K562 (cell line): Measurements from ENCODE around the gene SAFB.

Source experiments
- CC2D1A ChIP-seq: fragments of 450-650 bp; IDR thresholded peaks from 2 replicates; pipeline ENCODE4 v1.6.1; 2017; ENCODE audit warnings: mild to moderate bottlenecking
- FOXM1 ChIP-seq, 2 experiments: fragments of 450-650 bp in 1 of 2; sonication (generic) in 1 of 2; formaldehyde crosslinking in 1 of 2; IDR thresholded peaks; 2 replicates each; pipeline versions ENCODE4 v1.6.1 to v1.9.0; 2017 to 2022; ENCODE audit warnings: low read depth in 2 of 2, mild to moderate bottlenecking in 2 of 2, missing genetic modification reagents in 1 of 2, moderate library complexity in 1 of 2
- POLR2AphosphoS5 ChIP-seq: IDR thresholded peaks from 2 replicates; pipeline ENCODE4 v1.6.1; 2011; ENCODE audit warnings: mild to moderate bottlenecking, low read depth, low read length, moderate library complexity; ENCODE audit not compliant: control insufficient read depth, insufficient read depth
- RB1 ChIP-seq: fragments of 450-650 bp; IDR thresholded peaks from 2 replicates; pipeline ENCODE4 v1.6.1; 2017; ENCODE audit warnings: low read depth, mild to moderate bottlenecking
- ZNF717 ChIP-seq: fragments of 250-450 bp; sonication (Bioruptor Pico); IDR thresholded peaks from 2 replicates; pipeline ENCODE4 v1.5.0; 2021
- TF ChIP-seq, protein P1 (sequence below), 3 experiments: IDR thresholded peaks in 2 of 3; conservative IDR thresholded peaks in 1 of 3; 2 replicates each; pipeline ENCODE4 v1.5.1; 2011 to 2012; ENCODE audit warnings: low read length in 3 of 3, mild to moderate bottlenecking in 3 of 3, control low read depth in 2 of 3, improper control_type of control experiment in 1 of 3, inconsistent platforms in 1 of 3, low read depth in 1 of 3, mixed read lengths in 1 of 3, moderate library complexity in 1 of 3; ENCODE audit not compliant: insufficient read depth in 2 of 3

DNA sequence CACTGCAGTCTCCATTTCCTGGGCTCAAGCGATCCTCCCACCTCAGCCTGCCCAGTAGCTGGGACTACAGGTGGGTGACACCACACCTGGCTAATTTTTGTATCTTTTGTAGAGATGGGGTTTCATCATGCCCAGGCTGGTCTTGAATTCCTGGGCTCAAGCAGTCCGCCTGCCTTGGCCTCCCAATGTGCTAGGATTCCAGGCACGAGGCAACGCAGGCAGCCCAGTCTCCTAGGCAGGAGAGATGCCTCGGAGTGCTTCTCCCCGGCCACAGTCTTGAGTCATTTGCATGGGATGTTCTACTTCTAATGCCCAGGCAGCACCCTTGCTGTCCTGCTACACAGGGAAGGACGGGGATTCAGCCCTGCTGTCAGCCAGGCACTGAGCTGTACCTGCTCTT, 48.7 kb downstream of the SAFB start:
- TF ChIP-seq ZNF717 (no peak), RB1 (no peak), FOXM1 (IDR thresholded peaks at IDR 0.05; ENCODE audit: low read depth) (no peak), FOXM1 (CRISPR knock-in tag; IDR thresholded peaks at IDR 0.05; ENCODE audit: low read depth) (no peak), POLR2AphosphoS5 (no peak), CC2D1A (no peak)
- TF ChIP-seq, protein P1, sequence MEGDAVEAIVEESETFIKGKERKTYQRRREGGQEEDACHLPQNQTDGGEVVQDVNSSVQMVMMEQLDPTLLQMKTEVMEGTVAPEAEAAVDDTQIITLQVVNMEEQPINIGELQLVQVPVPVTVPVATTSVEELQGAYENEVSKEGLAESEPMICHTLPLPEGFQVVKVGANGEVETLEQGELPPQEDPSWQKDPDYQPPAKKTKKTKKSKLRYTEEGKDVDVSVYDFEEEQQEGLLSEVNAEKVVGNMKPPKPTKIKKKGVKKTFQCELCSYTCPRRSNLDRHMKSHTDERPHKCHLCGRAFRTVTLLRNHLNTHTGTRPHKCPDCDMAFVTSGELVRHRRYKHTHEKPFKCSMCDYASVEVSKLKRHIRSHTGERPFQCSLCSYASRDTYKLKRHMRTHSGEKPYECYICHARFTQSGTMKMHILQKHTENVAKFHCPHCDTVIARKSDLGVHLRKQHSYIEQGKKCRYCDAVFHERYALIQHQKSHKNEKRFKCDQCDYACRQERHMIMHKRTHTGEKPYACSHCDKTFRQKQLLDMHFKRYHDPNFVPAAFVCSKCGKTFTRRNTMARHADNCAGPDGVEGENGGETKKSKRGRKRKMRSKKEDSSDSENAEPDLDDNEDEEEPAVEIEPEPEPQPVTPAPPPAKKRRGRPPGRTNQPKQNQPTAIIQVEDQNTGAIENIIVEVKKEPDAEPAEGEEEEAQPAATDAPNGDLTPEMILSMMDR (IDR thresholded peaks at IDR 0.05 in 2 of 3, conservative IDR thresholded peaks at IDR 0.05 in 1 of 3; ENCODE audit: insufficient read depth in 2 of 3, low read depth in 1 of 3, low read length in 3 of 3), result no peak
